Stimulated activated CD8-positive, alpha-beta memory T cell treated with anti-CD3 and anti-CD28 coated beads, Interleukin-15, amount 100 ng/mL, for 48 hours (primary cell): ENCODE measurements around the gene NFIA.
A peak's percentile ranks its signal among the peaks of the same experiment; 100 is the strongest.

ENCODE experiments used
- DNase-seq, 2 donors: peaks; one replicate each; pipeline ENCODE4 v3.0.0-alpha.2; 2020; ENCODE audit warnings: low read depth in 2 of 2

NFIA gene

DNA sequence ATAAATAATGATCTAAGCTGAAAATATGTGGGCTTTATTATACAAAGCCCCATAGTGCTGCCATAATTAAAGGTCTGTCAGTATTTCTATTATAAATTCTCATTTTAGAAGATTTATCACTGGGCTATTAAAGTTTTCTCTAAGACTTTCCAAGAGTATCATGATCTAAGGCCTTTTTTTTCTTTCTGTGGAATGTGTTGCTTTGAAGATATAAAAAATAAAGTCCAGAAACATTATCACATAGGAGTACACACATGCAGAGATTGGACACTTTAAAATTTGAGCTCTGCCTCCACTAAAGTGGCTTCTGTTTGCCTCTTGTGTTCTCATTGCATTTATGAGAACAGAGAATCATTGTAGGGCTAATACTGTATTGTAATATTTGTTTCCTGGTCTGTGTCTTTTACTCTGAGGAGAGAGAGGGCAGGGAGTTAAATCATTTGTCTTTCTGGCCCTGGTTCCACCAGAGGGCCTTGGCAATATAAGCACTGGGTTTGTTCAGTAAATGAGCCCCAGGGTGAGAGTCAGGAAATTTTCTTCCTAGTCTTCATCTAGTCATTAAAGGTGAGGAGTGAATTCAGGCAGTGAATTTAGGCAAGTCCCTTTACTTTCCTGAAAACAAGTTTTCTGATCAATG lies 70.2 kb downstream of the NFIA start:
- DNase-seq, result no peak

- no peak for DNase-seq
These were observed 74.5 kb downstream of the NFIA start for GRCh38 chr1:61156576-61157467.

- peak in 1 of 2 donors; percentile 18 for DNase-seq
These were observed 75.2 kb downstream of the NFIA start for GRCh38 chr1:61157468-61157987.

- DNase-seq, result no peak
These were observed 76.2 kb downstream of the NFIA start for GRCh38 chr1:61158591-61158990.

- no peak for DNase-seq
These were observed 78.2 kb downstream of the NFIA start for GRCh38 chr1:61160526-61160925.

- no peak for DNase-seq
These were observed 80.3 kb downstream of the NFIA start for GRCh38 chr1:61162520-61163258.

- no peak for DNase-seq
These were observed 81.0 kb downstream of the NFIA start for GRCh38 chr1:61163355-61163754.

DNA sequence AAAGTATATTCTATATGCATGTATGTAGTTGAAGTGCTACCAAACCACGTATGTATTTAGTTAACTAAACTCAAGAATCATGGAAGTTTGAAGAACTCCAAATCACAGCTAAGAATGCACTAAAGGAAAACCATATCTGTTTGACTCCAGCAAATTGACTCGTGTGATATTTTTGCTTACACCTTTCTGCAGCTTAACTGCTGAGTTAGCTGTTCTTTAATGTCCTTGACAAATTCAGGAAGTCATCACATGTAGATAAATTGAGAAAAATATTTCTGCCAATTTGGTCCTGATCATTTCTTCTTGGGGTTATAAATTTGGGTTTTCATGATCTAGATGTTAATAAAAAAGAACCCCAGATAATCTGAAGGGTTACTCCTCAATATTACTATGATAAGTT lies 83.0 kb downstream of the NFIA start:
- DNase-seq, result no peak

GRCh38 chr1:61167309-61167708 lies 84.9 kb downstream of the NFIA start:
- no peak for DNase-seq

- DNase-seq, result no peak
These were observed 86.7 kb downstream of the NFIA start for GRCh38 chr1:61169045-61169444.

DNA sequence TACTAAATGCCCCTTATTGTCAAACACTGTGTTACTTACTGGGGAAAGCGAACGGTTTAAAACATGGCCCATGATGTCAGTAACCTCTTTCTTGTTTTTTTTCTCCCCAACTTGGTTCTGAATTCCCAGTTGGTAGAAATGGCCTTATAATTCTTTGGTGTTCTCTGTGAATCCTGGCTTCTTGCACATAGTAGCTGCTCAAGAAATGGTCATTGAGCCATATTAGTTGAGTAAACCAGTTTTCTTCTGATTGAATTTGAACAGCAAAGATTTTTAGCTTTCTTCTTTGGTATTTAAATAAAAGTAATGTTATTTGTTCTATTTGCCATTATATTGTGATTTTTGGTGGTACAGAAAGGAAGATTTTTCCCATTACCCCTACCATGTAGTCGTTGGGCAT lies 87.3 kb downstream of the NFIA start:
- no peak for DNase-seq

- no peak for DNase-seq
These were observed 88.2 kb downstream of the NFIA start for GRCh38 chr1:61170328-61171238.

GRCh38 chr1:61171346-61171745 lies 89.0 kb downstream of the NFIA start:
- DNase-seq, result no peak

DNA sequence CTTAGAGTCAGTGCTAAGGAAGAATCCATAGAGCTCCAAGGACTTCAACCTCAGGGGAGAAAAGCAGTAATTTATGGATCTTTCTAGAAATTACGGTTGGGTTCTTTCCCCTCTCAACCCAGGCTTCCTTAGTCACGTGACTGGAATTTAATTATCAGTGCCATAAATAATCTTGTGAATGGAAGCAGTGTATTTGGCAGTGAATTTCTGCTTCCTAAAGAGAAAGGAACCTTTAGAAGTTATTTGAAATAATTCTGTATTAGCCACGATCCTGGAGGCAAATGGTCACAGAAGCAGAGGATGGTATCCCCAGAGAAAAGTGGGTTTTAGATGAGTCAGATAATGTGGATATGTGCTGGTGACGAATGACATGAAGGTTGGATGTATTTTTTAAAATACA lies 89.6 kb downstream of the NFIA start:
- no peak for DNase-seq

DNA sequence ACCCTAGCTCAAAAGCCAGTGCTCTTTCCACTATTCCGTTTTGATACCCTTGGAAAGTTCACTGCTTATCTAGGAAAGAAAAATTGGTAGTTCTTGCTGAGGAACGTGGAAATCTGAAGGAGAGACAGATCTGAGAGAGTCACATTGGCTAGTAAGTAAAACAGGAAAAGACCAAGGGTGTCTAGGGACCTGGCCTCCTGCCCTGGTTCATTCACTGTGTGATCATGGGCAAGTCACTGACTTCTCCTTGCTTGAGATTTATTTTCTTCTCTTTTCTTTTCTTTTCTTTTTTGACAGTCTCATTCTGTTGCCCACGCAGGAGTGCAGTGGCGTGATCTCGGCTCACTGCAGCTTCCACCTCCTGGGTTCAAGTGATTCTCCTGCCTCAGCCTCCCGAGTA lies 90.8 kb downstream of the NFIA start:
- no peak for DNase-seq

DNA sequence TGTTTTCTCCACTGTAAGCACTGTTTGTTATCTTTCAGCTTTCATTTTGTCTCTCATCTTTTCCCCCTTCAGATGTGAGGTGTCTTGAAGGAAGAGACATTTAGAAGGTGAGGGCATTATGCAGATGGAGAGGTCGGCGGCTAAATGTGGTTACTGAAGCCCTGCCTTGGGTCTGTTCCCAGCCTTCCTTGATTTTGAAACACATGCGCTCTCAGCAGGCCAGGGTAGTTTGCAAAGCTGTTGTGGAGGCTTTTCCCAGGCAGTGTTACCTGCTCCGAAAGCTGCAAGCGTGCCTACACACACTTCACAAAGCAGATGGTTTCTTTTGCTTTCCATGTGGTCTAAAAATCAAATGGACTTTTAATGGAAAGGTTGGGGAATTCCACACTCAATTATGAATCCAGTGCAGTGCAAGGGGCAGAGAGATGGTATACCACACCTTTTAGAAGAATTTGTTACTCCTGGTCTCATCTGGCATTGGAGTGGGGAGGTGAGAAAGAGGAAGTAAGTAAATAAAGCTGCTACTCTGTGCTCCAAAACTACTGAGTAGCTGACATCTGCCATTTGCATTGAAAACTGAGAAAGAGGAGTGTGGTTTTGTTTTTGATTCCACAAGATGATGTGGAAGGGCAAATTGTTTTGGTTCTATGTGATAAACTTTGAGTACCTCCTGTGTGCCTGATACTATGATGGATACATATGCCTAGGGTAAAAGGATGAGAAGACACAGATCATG lies 91.9 kb downstream of the NFIA start:
- DNase-seq, result no peak

DNA sequence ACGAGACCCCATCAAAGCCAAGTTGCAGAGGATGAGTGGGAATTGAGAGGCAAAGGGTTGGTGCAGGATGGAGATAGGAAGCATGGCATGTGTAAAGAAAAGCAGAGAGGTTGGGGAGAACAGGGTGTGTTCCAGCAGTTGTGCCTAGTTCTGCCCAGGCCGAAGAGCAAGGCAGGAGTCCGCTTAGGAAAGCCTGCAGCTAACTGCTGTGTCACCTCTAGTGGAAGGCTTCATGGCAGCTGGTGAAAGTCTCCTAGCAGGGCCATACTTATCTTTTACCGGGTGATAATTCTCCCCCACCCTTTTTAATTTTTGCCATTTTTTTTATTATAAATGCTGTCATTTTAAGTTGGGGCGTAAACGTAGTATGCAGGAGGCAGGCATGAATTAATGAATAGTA lies 93.6 kb downstream of the NFIA start:
- DNase-seq, result no peak

- DNase-seq, result no peak
These were observed 99.0 kb downstream of the NFIA start for GRCh38 chr1:61181067-61182038.

- DNase-seq, result no peak
These were observed 99.7 kb downstream of the NFIA start for GRCh38 chr1:61182049-61182448.
